HG02884 (cell line): Measurements from ENCODE around the gene MEI1.

ENCODE experiments used
- ATAC-seq: cut with Tn5 transposase; IDR thresholded peaks from one replicate; pipeline ENCODE4 v1.9.1; 2021; ENCODE audit warnings: mild to moderate bottlenecking, moderate library complexity; ENCODE audit not compliant: unreplicated experiment

Gene MEI1

GRCh38 chr22:41742918-41743317, 43.6 kb downstream of the MEI1 start:
- no peak for ATAC-seq

- ATAC-seq = no peak
Measured at GRCh38 chr22:41745968-41746367, 46.7 kb downstream of the MEI1 start.

DNA sequence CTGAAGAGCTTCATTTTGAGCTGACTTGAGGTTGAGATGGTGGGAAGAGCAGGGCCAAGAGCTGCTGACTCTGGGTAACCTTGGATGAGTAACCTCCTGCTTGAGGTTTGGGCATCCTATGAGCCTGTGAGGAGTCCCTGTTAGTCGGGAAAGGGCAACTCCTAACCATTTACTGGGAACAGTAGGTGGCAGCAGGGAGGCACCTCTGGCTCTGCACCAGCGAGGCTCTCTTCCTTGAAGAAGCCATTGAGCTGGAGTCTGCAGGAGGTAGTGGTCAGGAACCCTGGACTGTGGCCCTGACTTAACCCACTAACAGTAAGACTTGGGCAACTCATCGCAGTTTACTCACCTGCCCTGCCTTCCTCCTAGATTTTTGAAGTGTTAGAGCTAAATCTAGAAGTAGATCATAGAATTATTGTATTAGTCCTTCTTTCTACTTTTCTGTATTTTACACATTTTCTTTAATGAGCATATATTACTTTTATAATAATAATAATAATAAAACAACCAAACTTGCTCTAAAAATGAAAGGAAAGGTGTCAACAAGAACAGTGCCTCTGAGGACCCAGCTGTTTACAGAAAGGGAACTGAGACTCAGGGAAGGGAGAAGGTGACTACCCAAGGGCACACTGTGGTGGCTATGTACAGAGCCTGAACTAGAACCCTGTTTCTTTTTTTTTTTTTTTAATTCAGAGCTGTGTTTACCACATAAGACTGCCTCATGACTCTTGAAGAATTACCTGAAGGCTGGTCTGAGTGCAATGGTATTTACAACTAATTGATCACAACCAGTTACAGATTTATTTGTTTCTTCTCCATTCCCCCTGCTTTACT, 47.5 kb downstream of the MEI1 start:
- no peak for ATAC-seq

- no peak for ATAC-seq
Measured at GRCh38 chr22:41752011-41752970, 53.0 kb downstream of the MEI1 start.

GRCh38 chr22:41753984-41754383, 54.7 kb downstream of the MEI1 start:
- no peak for ATAC-seq

DNA sequence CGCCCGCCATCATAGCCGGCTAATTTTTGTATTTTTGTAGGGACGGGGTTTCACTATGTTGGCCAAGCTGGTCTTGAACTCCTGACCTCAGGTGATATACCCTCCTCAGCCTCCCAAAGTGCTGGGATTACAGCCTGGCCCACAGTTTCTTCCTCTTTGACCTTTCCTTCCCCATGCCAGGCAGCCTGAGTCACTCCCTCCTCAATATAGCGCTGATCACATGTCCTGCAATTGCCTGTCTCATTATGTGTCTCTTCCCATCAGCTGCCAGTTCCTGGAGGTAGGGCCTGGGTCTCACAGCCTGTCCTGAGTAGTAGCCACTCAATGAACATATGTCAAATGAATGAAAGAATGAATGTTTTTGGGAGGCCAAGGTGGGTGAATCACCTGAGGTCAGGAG, 58.2 kb downstream of the MEI1 start:
- no peak for ATAC-seq

DNA sequence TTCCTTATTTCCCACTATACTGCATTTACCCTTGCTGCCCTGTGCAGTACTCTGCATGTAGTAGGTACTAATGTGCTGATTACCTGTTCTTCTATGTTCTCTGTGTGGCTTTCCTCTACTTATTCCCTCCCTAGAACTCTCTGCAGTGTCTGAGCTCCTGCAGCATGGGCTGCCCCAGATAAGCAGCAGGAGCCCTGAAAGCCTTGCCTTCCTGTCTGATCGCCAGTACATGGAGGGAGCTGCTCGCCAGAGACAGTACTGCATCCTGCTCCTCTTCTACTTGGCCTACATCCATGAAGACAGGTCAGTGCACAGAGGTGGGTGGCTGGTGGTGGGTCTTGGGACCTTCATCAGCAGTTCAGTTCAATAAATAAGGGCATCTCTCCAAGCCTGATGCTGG, 58.9 kb downstream of the MEI1 start:
- no peak for ATAC-seq

DNA sequence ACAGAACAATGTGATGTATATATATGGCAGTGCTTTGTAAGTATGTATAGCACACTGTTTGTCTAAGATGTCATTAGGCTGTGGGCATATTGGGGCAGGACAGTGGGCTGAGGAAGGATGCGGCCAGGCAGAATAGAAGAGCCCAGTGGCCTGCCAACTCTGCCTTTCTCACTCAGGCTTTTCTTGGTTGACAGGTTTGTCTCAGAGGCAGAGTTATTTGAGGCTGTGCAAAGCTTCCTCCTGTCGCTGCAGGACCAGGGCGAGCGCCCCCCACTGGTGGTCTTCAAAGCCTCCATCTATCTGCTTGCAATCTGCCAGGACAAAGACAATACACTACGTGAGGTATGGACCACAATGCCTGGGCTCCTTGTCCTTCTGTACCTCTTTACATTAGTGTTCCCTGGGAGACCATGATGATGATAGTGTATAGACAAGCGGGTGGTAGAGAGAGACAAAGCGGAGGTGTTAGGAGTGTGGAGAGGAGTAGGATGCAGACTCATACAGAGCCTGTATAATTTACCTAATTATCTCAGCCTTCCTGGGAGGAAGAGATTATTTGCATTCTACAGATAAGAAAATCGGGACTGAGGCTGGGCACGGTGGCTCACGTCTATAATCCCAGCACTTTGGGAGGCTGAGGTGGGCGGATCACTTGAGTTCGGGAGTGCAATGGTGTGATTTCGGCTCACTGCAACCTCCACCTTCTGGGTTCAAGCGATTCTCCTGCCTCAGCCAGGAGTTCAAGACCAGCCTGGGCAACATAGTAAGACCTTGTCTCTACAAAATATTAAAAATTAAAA, 63.9 kb downstream of the MEI1 start:
- ATAC-seq = no peak

- no peak for ATAC-seq
Measured at GRCh38 chr22:41766476-41766875, 67.2 kb downstream of the MEI1 start.

- no peak for ATAC-seq
Measured at GRCh38 chr22:41768430-41768829, 69.1 kb downstream of the MEI1 start.

GRCh38 chr22:41770715-41771468, 71.6 kb downstream of the MEI1 start:
- no peak for ATAC-seq

GRCh38 chr22:41772198-41772597, 72.9 kb downstream of the MEI1 start:
- no peak for ATAC-seq

- no peak for ATAC-seq
Measured at GRCh38 chr22:41772645-41773044, 73.3 kb downstream of the MEI1 start.

DNA sequence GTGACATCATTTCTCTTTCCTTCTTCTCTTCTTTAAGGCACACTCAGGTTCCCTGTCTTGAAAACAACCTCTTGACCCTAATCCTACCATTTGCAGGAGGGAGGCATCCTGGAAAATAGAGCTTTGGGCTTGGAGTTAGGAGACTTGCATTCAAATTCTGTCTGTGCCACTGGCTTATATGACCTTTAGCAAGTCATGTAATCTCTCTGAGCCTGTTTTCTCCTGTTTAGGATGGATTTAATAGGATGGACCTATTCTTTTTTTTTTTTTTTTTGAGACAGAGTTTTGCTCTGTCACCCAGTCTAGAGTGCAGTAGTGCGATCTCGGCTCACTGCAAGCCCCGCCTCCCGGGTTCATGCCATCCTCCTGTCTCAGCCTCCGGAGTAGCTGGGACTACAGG, 76.0 kb downstream of the MEI1 start:
- ATAC-seq = no peak

DNA sequence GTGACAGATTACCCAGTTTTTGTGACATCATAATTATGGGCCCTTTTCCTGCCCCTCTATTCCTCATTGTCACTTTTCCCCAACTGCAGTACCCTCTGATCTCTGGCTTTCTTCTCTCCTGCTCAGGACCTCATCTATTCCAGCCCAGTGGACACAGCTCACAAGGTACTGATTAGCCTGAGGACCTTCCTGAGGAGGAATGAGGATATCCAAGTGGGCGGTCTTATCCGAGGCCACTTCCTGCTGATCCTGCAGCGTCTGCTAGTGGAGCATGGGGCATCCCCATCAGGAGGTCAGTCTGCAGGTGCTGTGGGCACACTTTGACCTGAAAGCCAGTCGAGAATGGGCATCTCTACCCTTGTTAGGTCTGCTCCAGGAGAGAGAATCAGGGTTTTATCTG, 76.7 kb downstream of the MEI1 start:
- ATAC-seq = no peak

DNA sequence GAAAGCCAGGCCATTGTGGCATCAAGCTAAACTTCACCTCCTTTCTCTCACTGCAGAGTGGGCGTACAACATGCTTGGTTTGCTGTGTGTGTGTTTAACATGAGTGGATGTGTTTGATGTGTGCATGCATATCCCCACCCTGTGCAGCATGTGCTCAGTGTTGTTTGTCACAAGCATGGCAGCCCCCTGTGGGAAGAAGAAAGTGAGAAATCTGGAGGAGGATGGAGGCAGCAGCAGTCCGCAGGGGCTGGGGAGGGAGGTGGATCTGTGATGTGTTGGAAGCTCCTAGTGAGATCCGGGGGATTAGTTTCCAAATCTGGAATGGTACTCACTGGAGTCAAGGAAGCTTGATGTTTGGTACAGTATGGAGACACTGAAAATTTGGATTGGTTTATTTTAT, 77.1 kb downstream of the MEI1 start:
- no peak for ATAC-seq

- no peak for ATAC-seq
Measured at GRCh38 chr22:41777749-41778425, 78.6 kb downstream of the MEI1 start.

- no peak for ATAC-seq
Measured at GRCh38 chr22:41779929-41780505, 80.7 kb downstream of the MEI1 start.

GRCh38 chr22:41780746-41781505, 81.6 kb downstream of the MEI1 start:
- peak; percentile 84 for ATAC-seq
